ENCODE data around the gene POLR1D.
A peak's percentile ranks its signal among the peaks of the same experiment; 100 is the strongest.

The POLR1D gene

GRCh38 chr13:27643334-27644132 lies 21.8 kb downstream of the POLR1D start:
- Mint-ChIP-seq H3K27me3 (no peaks in the 10 kb centered on the region), H3K27ac (peak overlapping the region; percentile 20), H3K36me3 (peaks cover 51% of the 10 kb centered on the region), H3K4me1 (peaks cover 32% of the 10 kb centered on the region), H3K9me3 (no peaks in the 10 kb centered on the region), H3K4me3 (no peak overlapping the region)
- no peak for ATAC-seq

- Mint-ChIP-seq H3K4me1 (peaks cover 25% of the 10 kb centered on the region), H3K27ac (no peak overlapping the region), H3K9me3 (no peaks in the 10 kb centered on the region), H3K4me3 (no peak overlapping the region), H3K27me3 (no peaks in the 10 kb centered on the region), H3K36me3 (peaks cover 59% of the 10 kb centered on the region)
- ATAC-seq = no peak
Measured at GRCh38 chr13:27644302-27644701, 22.6 kb downstream of the POLR1D start.

GRCh38 chr13:27650312-27650711 lies 28.6 kb downstream of the POLR1D start:
- Mint-ChIP-seq H3K4me3 (no peak overlapping the region), H3K27ac (no peak overlapping the region), H3K4me1 (peaks cover 2% of the 10 kb centered on the region), H3K27me3 (no peaks in the 10 kb centered on the region), H3K36me3 (peaks cover 51% of the 10 kb centered on the region), H3K9me3 (peaks cover 3% of the 10 kb centered on the region)
- ATAC-seq = no peak

- ATAC-seq = no peak
- Mint-ChIP-seq H3K27me3 (no peaks in the 10 kb centered on the region), H3K4me1 (no peaks in the 10 kb centered on the region), H3K36me3 (peaks cover 36% of the 10 kb centered on the region), H3K4me3 (no peak overlapping the region), H3K27ac (no peak overlapping the region), H3K9me3 (peaks cover 3% of the 10 kb centered on the region)
Measured at GRCh38 chr13:27654059-27654458, 32.4 kb downstream of the POLR1D start.

GRCh38 chr13:27654816-27655215 lies 33.1 kb downstream of the POLR1D start:
- ATAC-seq = no peak
- H3K4me1 Mint-ChIP-seq = no peaks in the 10 kb centered on the region
- H3K27ac Mint-ChIP-seq = no peak overlapping the region
- no peaks in the 10 kb centered on the region for H3K27me3 Mint-ChIP-seq
- H3K36me3 Mint-ChIP-seq = peaks cover 34% of the 10 kb centered on the region
- no peak overlapping the region for H3K4me3 Mint-ChIP-seq
- H3K9me3 Mint-ChIP-seq = peaks cover 3% of the 10 kb centered on the region

GRCh38 chr13:27657724-27658123 lies 36.0 kb downstream of the POLR1D start:
- no peaks in the 10 kb centered on the region for H3K9me3 Mint-ChIP-seq

GRCh38 chr13:27658546-27658945 lies 36.9 kb downstream of the POLR1D start:
- peaks cover 6% of the 10 kb centered on the region for H3K4me1 Mint-ChIP-seq
- no peak overlapping the region for H3K4me3 Mint-ChIP-seq
- ATAC-seq = no peak
- H3K27ac Mint-ChIP-seq = no peak overlapping the region
- H3K9me3 Mint-ChIP-seq = no peaks in the 10 kb centered on the region
- H3K36me3 Mint-ChIP-seq = peaks cover 26% of the 10 kb centered on the region
- no peaks in the 10 kb centered on the region for H3K27me3 Mint-ChIP-seq

More at GRCh38 chr13:27657724-27658123, 36.0 kb downstream of the POLR1D start:
- Mint-ChIP-seq H3K27me3 (no peaks in the 10 kb centered on the region), H3K4me3 (no peak overlapping the region), H3K36me3 (peaks cover 26% of the 10 kb centered on the region), H3K4me1 (peaks cover 6% of the 10 kb centered on the region), H3K27ac (no peak overlapping the region)
- ATAC-seq = no peak

- H3K36me3 Mint-ChIP-seq = peaks cover 29% of the 10 kb centered on the region
- no peak overlapping the region for H3K27ac Mint-ChIP-seq
- no peaks in the 10 kb centered on the region for H3K9me3 Mint-ChIP-seq
- no peak overlapping the region for H3K4me3 Mint-ChIP-seq
- no peaks in the 10 kb centered on the region for H3K27me3 Mint-ChIP-seq
- H3K4me1 Mint-ChIP-seq = peaks cover 6% of the 10 kb centered on the region
- ATAC-seq = no peak
Measured at GRCh38 chr13:27659145-27659865, 37.6 kb downstream of the POLR1D start.

- ATAC-seq = no peak
- peaks cover 6% of the 10 kb centered on the region for H3K4me1 Mint-ChIP-seq
- no peak overlapping the region for H3K27ac Mint-ChIP-seq
Measured at GRCh38 chr13:27660511-27660910, 38.8 kb downstream of the POLR1D start.

GRCh38 chr13:27661017-27661416 lies 39.3 kb downstream of the POLR1D start:
- ATAC-seq = no peak

More at GRCh38 chr13:27660511-27660910, 38.8 kb downstream of the POLR1D start:
- H3K9me3 Mint-ChIP-seq = no peaks in the 10 kb centered on the region
- peaks cover 30% of the 10 kb centered on the region for H3K36me3 Mint-ChIP-seq
- H3K27me3 Mint-ChIP-seq = no peaks in the 10 kb centered on the region
- H3K4me3 Mint-ChIP-seq = no peak overlapping the region

GRCh38 chr13:27662738-27663470 lies 41.2 kb downstream of the POLR1D start:
- Mint-ChIP-seq H3K4me3 (no peak overlapping the region), H3K9me3 (no peaks in the 10 kb centered on the region), H3K4me1 (peaks cover 6% of the 10 kb centered on the region), H3K36me3 (peaks cover 28% of the 10 kb centered on the region), H3K27ac (no peak overlapping the region), H3K27me3 (no peaks in the 10 kb centered on the region)
- ATAC-seq = no peak

More at GRCh38 chr13:27661017-27661416, 39.3 kb downstream of the POLR1D start:
- Mint-ChIP-seq H3K4me1 (peaks cover 6% of the 10 kb centered on the region), H3K27me3 (no peaks in the 10 kb centered on the region), H3K36me3 (peaks cover 26% of the 10 kb centered on the region), H3K4me3 (no peak overlapping the region), H3K27ac (no peak overlapping the region), H3K9me3 (no peaks in the 10 kb centered on the region)

GRCh38 chr13:27663947-27664346 lies 42.3 kb downstream of the POLR1D start:
- H3K4me3 Mint-ChIP-seq = no peak overlapping the region
- no peak overlapping the region for H3K27ac Mint-ChIP-seq
- peaks cover 28% of the 10 kb centered on the region for H3K36me3 Mint-ChIP-seq
- ATAC-seq = no peak
- H3K27me3 Mint-ChIP-seq = no peaks in the 10 kb centered on the region
- H3K4me1 Mint-ChIP-seq = peaks cover 6% of the 10 kb centered on the region
- H3K9me3 Mint-ChIP-seq = no peaks in the 10 kb centered on the region

- no peaks in the 10 kb centered on the region for H3K9me3 Mint-ChIP-seq
- peaks cover 6% of the 10 kb centered on the region for H3K4me1 Mint-ChIP-seq
- H3K36me3 Mint-ChIP-seq = peaks cover 22% of the 10 kb centered on the region
- H3K4me3 Mint-ChIP-seq = no peak overlapping the region
- no peaks in the 10 kb centered on the region for H3K27me3 Mint-ChIP-seq
- no peak overlapping the region for H3K27ac Mint-ChIP-seq
- no peak for ATAC-seq
Measured at GRCh38 chr13:27665333-27665732, 43.6 kb downstream of the POLR1D start.

GRCh38 chr13:27665761-27666160 lies 44.1 kb downstream of the POLR1D start:
- Mint-ChIP-seq H3K4me1 (peaks cover 2% of the 10 kb centered on the region), H3K36me3 (peaks cover 17% of the 10 kb centered on the region)

GRCh38 chr13:27666951-27667350 lies 45.3 kb downstream of the POLR1D start:
- Mint-ChIP-seq H3K4me1 (no peaks in the 10 kb centered on the region), H3K9me3 (no peaks in the 10 kb centered on the region), H3K27ac (no peak overlapping the region), H3K36me3 (peaks cover 16% of the 10 kb centered on the region), H3K4me3 (no peak overlapping the region), H3K27me3 (no peaks in the 10 kb centered on the region)
- ATAC-seq = no peak

More at GRCh38 chr13:27665761-27666160, 44.1 kb downstream of the POLR1D start:
- ATAC-seq = no peak
- no peaks in the 10 kb centered on the region for H3K9me3 Mint-ChIP-seq
- no peak overlapping the region for H3K27ac Mint-ChIP-seq
- H3K27me3 Mint-ChIP-seq = no peaks in the 10 kb centered on the region
- H3K4me3 Mint-ChIP-seq = no peak overlapping the region

Data from stimulated activated memory B cell treated with anti-CD40 and anti-IgM and Interleukin-4, amounts not matched to agents 10 μg/mL and 1 μg/mL and 100 μg/mL, for 72 hours (primary cell).